ENCODE results near the gene CTBP2. TPM values are rescaled to one million over a fixed set of nuclear protein-coding genes. Genes with fewer than 3 reads are reported as not detected.

The CTBP2 gene
- total RNA-seq, 1 experiment from 2014 or later = 212 TPM

DNA sequence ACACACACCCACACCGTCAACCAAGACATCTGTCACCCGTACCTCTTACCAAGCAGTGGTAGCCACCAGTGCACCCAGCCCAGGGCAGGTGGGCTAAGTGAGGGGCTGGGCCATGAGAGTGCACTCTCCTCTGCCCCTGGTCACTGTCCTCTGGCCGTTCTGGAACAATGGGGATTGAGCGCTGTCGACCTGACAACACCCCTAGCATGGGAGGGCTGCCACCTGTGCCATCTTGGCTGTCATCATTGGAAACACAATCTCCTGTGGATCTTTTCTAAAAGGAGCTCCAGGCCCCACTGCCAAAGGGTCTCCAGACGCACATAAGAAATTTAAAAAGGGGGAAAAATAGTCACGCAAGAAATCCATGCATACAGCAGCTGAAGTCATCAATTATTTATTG, 80.1 kb downstream of the CTBP2 start:
- no peak overlapping the region; a peak in 2 of 7 replicates for H3K27ac Mint-ChIP-seq
- no peaks in the 10 kb centered on the region for H3K27me3 ChIP-seq (ENCODE audit: insufficient read depth, low read length)

More for the DNA sequence above, 80.1 kb downstream of the CTBP2 start:
- Mint-ChIP-seq H3K4me1 (peaks cover 35 to 51% of the 10 kb centered on the region in 2 experiments), H3K27me3 (ENCODE audit: low read depth) (no peaks in the 10 kb centered on the region), H3K9me3 (no peaks in the 10 kb centered on the region), H3K36me3 (ENCODE audit: insufficient read depth in 1 of 3, low read depth in 3 of 3) (peaks cover 42 to 74% (median 65%) of the 10 kb centered on the region in 3 experiments), H3K4me3 (no peak overlapping the region; a peak in 1 of 5 replicates)
- H3K79me2 ChIP-seq (ENCODE audit: insufficient read depth, low read length) = peaks cover 74% of the 10 kb centered on the region
- TF ChIP-seq, protein P1, sequence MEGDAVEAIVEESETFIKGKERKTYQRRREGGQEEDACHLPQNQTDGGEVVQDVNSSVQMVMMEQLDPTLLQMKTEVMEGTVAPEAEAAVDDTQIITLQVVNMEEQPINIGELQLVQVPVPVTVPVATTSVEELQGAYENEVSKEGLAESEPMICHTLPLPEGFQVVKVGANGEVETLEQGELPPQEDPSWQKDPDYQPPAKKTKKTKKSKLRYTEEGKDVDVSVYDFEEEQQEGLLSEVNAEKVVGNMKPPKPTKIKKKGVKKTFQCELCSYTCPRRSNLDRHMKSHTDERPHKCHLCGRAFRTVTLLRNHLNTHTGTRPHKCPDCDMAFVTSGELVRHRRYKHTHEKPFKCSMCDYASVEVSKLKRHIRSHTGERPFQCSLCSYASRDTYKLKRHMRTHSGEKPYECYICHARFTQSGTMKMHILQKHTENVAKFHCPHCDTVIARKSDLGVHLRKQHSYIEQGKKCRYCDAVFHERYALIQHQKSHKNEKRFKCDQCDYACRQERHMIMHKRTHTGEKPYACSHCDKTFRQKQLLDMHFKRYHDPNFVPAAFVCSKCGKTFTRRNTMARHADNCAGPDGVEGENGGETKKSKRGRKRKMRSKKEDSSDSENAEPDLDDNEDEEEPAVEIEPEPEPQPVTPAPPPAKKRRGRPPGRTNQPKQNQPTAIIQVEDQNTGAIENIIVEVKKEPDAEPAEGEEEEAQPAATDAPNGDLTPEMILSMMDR (conservative IDR thresholded peaks at IDR 0.05) = no peak
- no peak overlapping the region for H4K5ac ChIP-seq (ENCODE audit: insufficient read length, low read depth, low read length)
- H3K27ac ChIP-seq (ENCODE audit: insufficient read length, low read depth, low read length) = no peak overlapping the region
- WGBS (ENCODE audit: extremely low coverage, insufficient read length, low lambda C conversion rate) = no CpG with 5 or more reads among the region's 7 CpGs
- H3K14ac ChIP-seq (ENCODE audit: insufficient read depth, low read length) = no peak overlapping the region
- H3K4me2 ChIP-seq (ENCODE audit: insufficient read depth, insufficient read length, low read length) = no peak overlapping the region
- H3K23ac ChIP-seq (ENCODE audit: insufficient read length, low read depth, low read length) = no peak overlapping the region
- no peak overlapping the region for H3K9ac ChIP-seq (ENCODE audit: extremely low read depth, insufficient read length, low read length)
- H2BK20ac ChIP-seq (ENCODE audit: low read depth, low read length, poor library complexity, severe bottlenecking) = no peak overlapping the region
- no peak overlapping the region for H4K91ac ChIP-seq (ENCODE audit: insufficient read length, low read depth, low read length)
- no peak overlapping the region for H2BK120ac ChIP-seq (ENCODE audit: low read depth, low read length, poor library complexity, severe bottlenecking)
- H2AFZ ChIP-seq (ENCODE audit: low read length) = no peak overlapping the region
- H3K18ac ChIP-seq (ENCODE audit: insufficient read length, low read depth, low read length) = no peak overlapping the region
- no peak overlapping the region for H3K4ac ChIP-seq (ENCODE audit: low read depth, low read length)
- no peak overlapping the region for H2BK15ac ChIP-seq (ENCODE audit: low read depth, low read length)
- no peak for DNase-seq
- H4K8ac ChIP-seq (replicated peaks; ENCODE audit: insufficient read length, low read depth, low read length) = no peak overlapping the region
- no peaks in the 10 kb centered on the region for H3K9me3 ChIP-seq (ENCODE audit: control insufficient read depth, low read depth, low read length)
- no peak overlapping the region for H2BK5ac ChIP-seq (ENCODE audit: insufficient read length, low read length)
- peaks cover 2% of the 10 kb centered on the region for H3K4me1 ChIP-seq (ENCODE audit: insufficient read depth, low read length)
- no peak overlapping the region for H2BK12ac ChIP-seq (ENCODE audit: insufficient read length, low read depth, low read length)
- H3K79me1 ChIP-seq (ENCODE audit: insufficient read depth, low read depth, low read length, poor library complexity, severe bottlenecking) = peaks cover 6% of the 10 kb centered on the region
- H3K23me2 ChIP-seq (ENCODE audit: insufficient read length, low read depth, low read length, poor library complexity, severe bottlenecking) = no peaks in the 10 kb centered on the region
- H4K20me1 ChIP-seq (ENCODE audit: control insufficient read depth, insufficient read depth, insufficient read length) = peaks cover 2% of the 10 kb centered on the region
- no peak overlapping the region for H3T11ph ChIP-seq (ENCODE audit: low read length)
- H2AK5ac ChIP-seq (ENCODE audit: insufficient read length, low read length) = no peak overlapping the region
- no peak overlapping the region for H3K56ac ChIP-seq (ENCODE audit: insufficient read length, low read depth, low read length)
